ENCODE measurements around the gene DDIT3. TPM values are rescaled to one million over a fixed set of nuclear protein-coding genes. Genes with fewer than 3 reads are reported as not detected.

Gene DDIT3
- total RNA-seq, 4 donors from 2014 or later: 5.1 to 23.3 (median 15.4) TPM

DNA sequence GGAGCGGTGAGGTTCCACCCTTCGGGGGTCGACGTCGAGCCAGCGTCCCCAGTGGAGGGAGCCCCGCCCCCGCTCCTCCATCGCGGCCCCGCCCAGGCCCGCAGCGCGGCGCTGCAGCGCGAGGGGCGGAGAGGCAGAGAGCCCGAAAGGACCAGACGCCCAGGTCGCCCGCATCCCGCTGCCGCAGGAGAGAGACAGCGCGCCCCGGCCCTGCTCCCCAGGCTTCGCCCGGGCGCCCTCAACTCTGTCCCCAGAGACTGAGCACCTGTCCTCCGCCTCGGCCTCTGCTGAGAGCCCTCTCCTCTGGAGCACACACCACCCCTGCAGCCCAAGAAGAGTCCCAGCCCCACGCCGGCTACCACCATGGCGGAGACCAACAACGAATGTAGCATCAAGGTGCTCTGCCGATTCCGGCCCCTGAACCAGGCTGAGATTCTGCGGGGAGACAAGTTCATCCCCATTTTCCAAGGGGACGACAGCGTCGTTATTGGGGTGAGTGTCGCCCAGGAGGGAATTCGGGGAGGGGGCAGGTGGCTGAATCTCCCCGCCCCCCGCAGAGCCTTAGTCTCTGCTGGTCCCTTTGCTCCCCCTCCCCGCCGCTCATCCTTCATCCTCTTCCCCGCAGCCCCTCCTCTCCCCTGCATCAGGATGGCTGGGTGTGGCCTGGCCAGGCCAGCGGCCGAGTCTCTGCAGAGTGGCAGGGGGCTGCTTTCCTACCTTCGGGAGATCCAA, 29.8 kb upstream of the DDIT3 start, which contains the start of gene KIF5A:
KIF5A (plus strand) TSS at position 136 of the 732 bp plus-strand sequence; CDS start at position 364, 228 bp downstream.
- Histone ChIP-seq H3K4me3 (peak within 1 kb of the TSS; percentile 20 to 66 (median 42)), H3K36me3 (no peaks in the 10 kb centered on the region), H3K9me3 (no peaks in the 10 kb centered on the region), H3K27me3 (peaks cover 0 to 41% (median 0%) of the 10 kb centered on the region in 4 donors), H3K27ac (no peak within 1 kb of the TSS), H3K4me1 (peaks cover 13 to 34% (median 15%) of the 10 kb centered on the region in 3 donors)
- DNase-seq: no peak
- intact Hi-C loops (cut with DNase I): no loop called here
- 13 to 33% methylated on average over 3 to 19 of the region's 52 CpGs for WGBS, 2 donors
- no peak for TF ChIP-seq POLR2A (IDR thresholded peaks at IDR 0.05)
- TF ChIP-seq, protein P1, sequence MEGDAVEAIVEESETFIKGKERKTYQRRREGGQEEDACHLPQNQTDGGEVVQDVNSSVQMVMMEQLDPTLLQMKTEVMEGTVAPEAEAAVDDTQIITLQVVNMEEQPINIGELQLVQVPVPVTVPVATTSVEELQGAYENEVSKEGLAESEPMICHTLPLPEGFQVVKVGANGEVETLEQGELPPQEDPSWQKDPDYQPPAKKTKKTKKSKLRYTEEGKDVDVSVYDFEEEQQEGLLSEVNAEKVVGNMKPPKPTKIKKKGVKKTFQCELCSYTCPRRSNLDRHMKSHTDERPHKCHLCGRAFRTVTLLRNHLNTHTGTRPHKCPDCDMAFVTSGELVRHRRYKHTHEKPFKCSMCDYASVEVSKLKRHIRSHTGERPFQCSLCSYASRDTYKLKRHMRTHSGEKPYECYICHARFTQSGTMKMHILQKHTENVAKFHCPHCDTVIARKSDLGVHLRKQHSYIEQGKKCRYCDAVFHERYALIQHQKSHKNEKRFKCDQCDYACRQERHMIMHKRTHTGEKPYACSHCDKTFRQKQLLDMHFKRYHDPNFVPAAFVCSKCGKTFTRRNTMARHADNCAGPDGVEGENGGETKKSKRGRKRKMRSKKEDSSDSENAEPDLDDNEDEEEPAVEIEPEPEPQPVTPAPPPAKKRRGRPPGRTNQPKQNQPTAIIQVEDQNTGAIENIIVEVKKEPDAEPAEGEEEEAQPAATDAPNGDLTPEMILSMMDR (IDR thresholded peaks at IDR 0.05): no peak

DNA sequence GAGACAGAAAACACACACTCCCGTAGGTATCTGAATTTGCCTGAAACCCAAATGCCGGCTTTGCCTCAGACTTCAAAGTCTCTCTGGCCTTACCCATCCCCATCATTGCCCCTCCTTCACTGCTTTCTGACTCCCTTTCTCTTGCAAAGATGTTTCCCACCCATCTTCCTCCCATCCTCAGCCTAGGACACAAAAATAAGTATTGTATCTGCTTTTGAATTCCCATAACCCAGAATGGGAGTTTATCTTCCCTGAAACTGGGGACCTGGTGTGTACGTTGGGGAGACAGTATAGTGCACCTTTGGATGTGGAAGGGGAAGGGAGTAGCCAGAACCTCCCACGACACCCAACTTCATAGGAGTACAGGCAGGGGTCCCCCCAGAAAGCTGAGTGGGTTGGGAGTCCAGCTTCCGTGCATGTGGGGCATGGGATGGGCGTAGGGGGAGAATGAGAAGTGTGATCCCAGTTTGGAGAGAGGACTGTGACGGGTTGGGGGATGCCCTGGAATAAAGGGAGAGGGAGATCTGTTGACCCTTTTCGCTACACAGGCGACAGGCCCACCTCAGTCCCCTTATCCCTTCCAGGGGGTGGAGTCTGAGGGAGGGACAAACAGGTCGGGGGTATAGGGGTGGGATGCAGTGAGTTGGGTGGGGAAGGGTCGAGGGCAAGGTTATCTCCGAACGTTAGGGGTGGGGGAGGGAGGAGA, 29.0 kb upstream of the DDIT3 start:
- no peak overlapping the region for H3K27ac ChIP-seq
- DNase-seq: no peak
- H3K9me3 ChIP-seq: no peaks in the 10 kb centered on the region
- H3K4me3 ChIP-seq: peak overlapping the region; percentile 20 to 66 (median 42)
- H3K27me3 ChIP-seq: peaks cover 0 to 41% (median 0%) of the 10 kb centered on the region in 4 donors
- intact Hi-C loops (cut with DNase I): no loop called here
- WGBS, 2 donors: 36 to 52% methylated on average over 10 to 12 of the region's 13 CpGs
- no peaks in the 10 kb centered on the region for H3K36me3 ChIP-seq
- H3K4me1 ChIP-seq: peaks cover 13 to 41% (median 16%) of the 10 kb centered on the region in 3 donors
- TF ChIP-seq, protein P1 (IDR thresholded peaks at IDR 0.05): no peak
- TF ChIP-seq POLR2A (IDR thresholded peaks at IDR 0.05): no peak

DNA sequence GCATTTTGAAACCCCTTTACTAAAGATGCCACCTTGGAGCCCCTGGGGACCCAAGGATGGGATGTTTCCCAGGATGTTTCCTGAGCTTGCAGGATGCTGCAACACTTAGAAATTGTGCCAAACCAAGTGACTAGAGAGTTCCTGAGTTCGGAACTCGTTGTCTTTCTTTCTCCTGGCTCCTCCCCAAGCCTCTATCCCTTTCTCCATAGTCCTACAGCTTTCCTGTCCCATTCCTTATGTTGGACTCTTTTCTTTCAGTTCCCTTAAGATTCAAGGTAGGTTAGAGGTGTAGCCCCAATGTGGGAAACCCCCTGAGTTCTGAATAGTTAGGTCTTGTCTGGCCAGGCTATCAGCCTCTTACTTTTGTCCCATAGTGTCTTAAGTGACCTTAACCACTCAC, 28.2 kb upstream of the DDIT3 start:
- Histone ChIP-seq H3K4me1 (peaks cover 16 to 47% (median 18%) of the 10 kb centered on the region in 3 donors), H3K36me3 (peaks cover 0 to 3% (median 0%) of the 10 kb centered on the region in 3 donors), H3K27me3 (peaks cover 0 to 38% (median 0%) of the 10 kb centered on the region in 4 donors), H3K9me3 (no peaks in the 10 kb centered on the region), H3K4me3 (no peak overlapping the region), H3K27ac (no peak overlapping the region)
- TF ChIP-seq, protein P1 (IDR thresholded peaks at IDR 0.05): no peak
- no peak for TF ChIP-seq POLR2A (IDR thresholded peaks at IDR 0.05)
- WGBS, 2 donors: 27 to 52% methylated on average over 2 of the region's 2 CpGs
- DNase-seq: no peak
- intact Hi-C loops (cut with DNase I): no loop called here

DNA sequence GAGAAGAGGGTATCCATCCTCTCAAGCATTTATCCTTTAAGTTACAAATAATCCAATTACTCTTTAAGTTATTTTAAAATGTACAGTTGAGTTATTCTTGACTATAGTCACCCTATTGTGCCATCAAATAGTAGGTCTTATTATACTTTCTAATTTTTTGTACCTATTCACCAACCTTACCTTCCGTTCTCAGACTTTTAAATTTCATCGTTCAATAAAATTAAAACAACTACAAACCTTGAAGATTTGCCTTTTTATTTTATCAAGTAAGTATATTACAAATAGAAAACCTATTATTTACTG, 27.6 kb upstream of the DDIT3 start:
- WGBS, 2 donors: 89 to 91% methylated on average over 2 of the region's 2 CpGs
- Histone ChIP-seq H3K27me3 (peaks cover 0 to 35% (median 0%) of the 10 kb centered on the region in 4 donors), H3K4me1 (peaks cover 16 to 48% (median 18%) of the 10 kb centered on the region in 3 donors), H3K9me3 (no peaks in the 10 kb centered on the region), H3K27ac (no peak overlapping the region), H3K36me3 (peaks cover 0 to 7% (median 0%) of the 10 kb centered on the region in 3 donors), H3K4me3 (no peak overlapping the region)
- DNase-seq: no peak
- intact Hi-C loops (cut with DNase I): no loop called here
- TF ChIP-seq, protein P1 (IDR thresholded peaks at IDR 0.05): no peak
- TF ChIP-seq POLR2A (IDR thresholded peaks at IDR 0.05): no peak
